Adrenal gland (tissue), 19 donors: ENCODE data around the gene KAT6B. TPM values are rescaled to one million over a fixed set of nuclear protein-coding genes. Genes with fewer than 3 reads are reported as not detected.
"Not testable (repeated sequence)": the region's sequence is repeated elsewhere in the genome, so short reads cannot be mapped to it uniquely, and the experiment has no call there.

Source experiments
- DNase-seq, 7 donors: peaks; one replicate each; pipeline ENCODE4 v3.0.0-alpha.2; 2019 to 2020
- H3K27ac ChIP-seq, 5 donors: fragments of 200-600 bp; sonication (generic) in 4 of 5; 1 replicate in 3 of 5; 2 replicates in 2 of 5; pipeline versions ENCODE4 v1.5.1 to v1.8.0; 2016 to 2020; ENCODE audit warnings: mild to moderate bottlenecking in 1 of 5
- H3K27me3 ChIP-seq: fragments of 200-600 bp; 2 replicates; pipeline ENCODE4 v1.8.0; 2021
- H3K36me3 ChIP-seq, 2 donors: fragments of 200-600 bp; replicated peaks in 1 of 2; 1 replicate in 1 of 2; 2 replicates in 1 of 2; pipeline versions ENCODE4 v1.5.1 to v1.8.0; 2018 to 2022
- H3K4me1 ChIP-seq, 2 donors: fragments of 200-600 bp; replicated peaks in 1 of 2; 1 replicate in 1 of 2; 2 replicates in 1 of 2; pipeline versions ENCODE4 v1.5.1 to v1.8.0; 2018 to 2021
- H3K4me3 ChIP-seq, 4 donors: fragments of 200-600 bp; sonication (generic) in 3 of 4; one replicate each; pipeline ENCODE4 v1.5.1; 2016 to 2018
- H3K9me3 ChIP-seq, 3 donors: fragments of 200-600 bp; sonication (generic) in 1 of 3; replicated peaks in 1 of 3; 1 replicate in 2 of 3; 2 replicates in 1 of 3; pipeline versions ENCODE4 v1.5.1 to v1.8.0; 2016 to 2021
- CTCF ChIP-seq, 6 experiments: fragments of 450-650 bp in 4 of 6; fragments of 200-600 bp in 2 of 6; sonication (generic) in 1 of 6; IDR thresholded peaks; 1 replicate in 5 of 6; 2 replicates in 1 of 6; pipeline versions ENCODE4 v1.5.1 to v1.8.0; 2016 to 2021; ENCODE audit warnings: antibody characterized with exemption in 6 of 6, mild to moderate bottlenecking in 2 of 6, moderate library complexity in 1 of 6
- POLR2A ChIP-seq, 2 donors: fragments of 450-650 bp; IDR thresholded peaks; one replicate each; pipeline ENCODE4 v1.6.1; 2017; ENCODE audit warnings: antibody characterized with exemption in 2 of 2, mild to moderate bottlenecking in 2 of 2, moderate library complexity in 1 of 2
- WGBS, 4 donors: extraction: QIAGEN DNeasy Blood & Tissue Kit in 2 of 4; methylation state at CpG; one replicate each; pipeline versions ENCODE4 v1.1.5 to v1.1.7; 2013 to 2017; 5-methylcytosine and 5-hydroxymethylcytosine counted together
- intact Hi-C, 2 donors: fragments of 100-400 bp; cut with DNase I; formaldehyde crosslinking; loops; one replicate each; pipeline versions ENCODE4 v1.14.1 to v1.15.0; 2022 to 2023
- long read RNA-seq, 10 donors: library from polyadenylated mRNA in 3 of 10; unstranded in 2 of 10; stranded (forward) in 1 of 10; transcript quantifications; one replicate each; pipeline ENCODE4 v2.0.0 and lab custom pipeline, GENCODE V29; 2021 to 2026
- polyA plus RNA-seq, 3 donors: library from polyadenylated mRNA; stranded (reverse); fragments of 200-250 nt in 2 of 3; fragments of 350-450 nt in 1 of 3; fragmentation: Illumina TruSeq in 1 of 3; extraction: RNeasy Lipid Tissue Mini Kit (QIAGEN cat#74804) in 1 of 3; gene quantifications; one replicate each; pipeline ENCODE4 v1.2.3, GENCODE V29; 2013 to 2014
- total RNA-seq, 9 donors: library from RNA; depleted of rRNA in 4 of 9; stranded (reverse); fragments of >200 nt in 4 of 9; fragments of 120-200 nt in 1 of 9; fragmentation: NEBNext Ultra II Directional in 1 of 9; extraction: Animal tissue kit (Norgen Biotek cat#: 25700) in 1 of 9; gene quantifications; one replicate each; pipeline versions ENCODE4 v1.1.0 to v1.2.4, GENCODE V29; 2013 to 2023
- donor health status: healthy with polysubstance abuse.
- donor health status: Bipolar disorder and iron deficiency.
- donor health status: DM: yes; HTN: yes; CAD: no.
- donor health status: DM: no; HTN: no; CAD: no.
- donor health status: DM: no; HTN: no; CAD: no.
- donor health status: DM: yes; HTN: yes; CAD: no.

KAT6B gene
- total RNA-seq (10 to 100 TPM; 18.6 to 50.2 (median 33.4) TPM), polyA plus RNA-seq (10 to 100 TPM in 2 of 3 donors, 1 to 10 TPM in 1; 6.0 to 15.0 (median 14.6) TPM)
- long read RNA-seq, donor 1: 0 reads
- long read RNA-seq, donor 2, full-length matches to known transcripts: 2 of 11 reads
- long read RNA-seq, donor 2, partial matches to known transcripts: 9 of 11 reads
- long read RNA-seq, donor 2, other reads (novel, unspliced or antisense): 0 of 11 reads
- long read RNA-seq, donor 3: 0 reads
- long read RNA-seq, donor 4, partial matches to known transcripts: 4 of 6 reads
- long read RNA-seq, donor 4, other reads (novel, unspliced or antisense): 1 of 6 reads
- long read RNA-seq, donor 5, partial matches to known transcripts: 3 of 4 reads
- long read RNA-seq, donor 5, other reads (novel, unspliced or antisense): 1 of 4 reads
- long read RNA-seq, donor 6, partial matches to known transcripts: 3 of 9 reads
- long read RNA-seq, donor 6, other reads (novel, unspliced or antisense): 5 of 9 reads
- long read RNA-seq, donor 7, full-length matches to known transcripts: 1 of 1 reads
- long read RNA-seq, donor 7, partial matches to known transcripts: 0 of 1 reads
- long read RNA-seq, donor 7, other reads (novel, unspliced or antisense): 0 of 1 reads
- long read RNA-seq, donor 8, partial matches to known transcripts: 0 of 1 reads
- long read RNA-seq, donor 8, other reads (novel, unspliced or antisense): 0 of 1 reads
- long read RNA-seq, donor 9, partial matches to known transcripts: 0 of 1 reads
- long read RNA-seq, donor 9, other reads (novel, unspliced or antisense): 0 of 1 reads
- long read RNA-seq, donor 10, partial matches to known transcripts: 0 of 1 reads
- long read RNA-seq, donor 10, other reads (novel, unspliced or antisense): 0 of 1 reads

DNA sequence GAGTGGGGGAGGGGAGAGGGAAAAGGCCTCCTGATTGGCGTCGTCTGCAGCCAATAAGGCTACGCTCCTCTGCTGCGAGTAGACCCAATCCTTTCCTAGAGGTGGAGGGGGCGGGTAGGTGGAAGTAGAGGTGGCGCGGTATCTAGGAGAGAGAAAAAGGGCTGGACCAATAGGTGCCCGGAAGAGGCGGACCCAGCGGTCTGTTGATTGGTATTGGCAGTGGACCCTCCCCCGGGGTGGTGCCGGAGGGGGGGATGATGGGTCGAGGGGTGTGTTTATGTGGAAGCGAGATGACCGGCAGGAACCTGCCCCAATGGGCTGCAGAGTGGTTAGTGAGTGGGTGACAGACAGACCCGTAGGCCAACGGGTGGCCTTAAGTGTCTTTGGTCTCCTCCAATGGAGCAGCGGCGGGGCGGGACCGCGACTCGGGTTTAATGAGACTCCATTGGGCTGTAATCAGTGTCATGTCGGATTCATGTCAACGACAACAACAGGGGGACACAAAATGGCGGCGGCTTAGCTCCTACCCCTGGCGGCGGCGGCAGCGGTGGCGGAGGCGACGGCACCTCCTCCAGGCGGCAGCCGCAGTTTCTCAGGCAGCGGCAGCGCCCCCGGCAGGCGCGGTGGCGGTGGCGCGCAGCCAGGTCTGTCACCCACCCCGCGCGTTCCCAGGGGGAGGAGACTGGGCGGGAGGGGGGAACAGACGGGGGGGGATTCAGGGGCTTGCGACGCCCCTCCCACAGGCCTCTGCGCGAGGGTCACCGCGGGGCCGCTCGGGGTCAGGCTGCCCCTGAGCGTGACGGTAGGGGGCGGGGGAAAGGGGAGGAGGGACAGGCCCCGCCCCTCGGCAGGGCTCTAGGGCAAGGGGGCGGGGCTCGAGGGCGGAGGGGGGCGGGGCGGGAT is at the start of gene KAT6B:
Gene KAT6B (plus strand): TSS at position 459 of the 903 bp plus-strand sequence. CDS start 16,258 bp downstream, outside the sequence.
- peak within 1 kb of the TSS; percentile 24 to 98 (median 86) for H3K4me3 ChIP-seq
- peak within 1 kb of the TSS; percentile 93 to 99 (median 98) for H3K27ac ChIP-seq
- H3K36me3 ChIP-seq: no peaks in the 10 kb centered on the region
- H3K4me1 ChIP-seq: peaks cover 16 to 37% of the 10 kb centered on the region in 2 donors
- WGBS, 4 donors: 0 to 2% (median 0%) methylated on average over 30 to 66 of the region's 67 CpGs
- TF ChIP-seq POLR2A (IDR thresholded peaks at IDR 0.05) (peak; percentile 47 to 90), CTCF (IDR thresholded peaks at IDR 0.05) (peak in 3 of 6 experiments; percentile 17 to 47 (median 34))
- no peaks in the 10 kb centered on the region for H3K27me3 ChIP-seq
- no peaks in the 10 kb centered on the region for H3K9me3 ChIP-seq
- intact Hi-C loops: no loop called here
- peak; percentile 100 for DNase-seq

DNA sequence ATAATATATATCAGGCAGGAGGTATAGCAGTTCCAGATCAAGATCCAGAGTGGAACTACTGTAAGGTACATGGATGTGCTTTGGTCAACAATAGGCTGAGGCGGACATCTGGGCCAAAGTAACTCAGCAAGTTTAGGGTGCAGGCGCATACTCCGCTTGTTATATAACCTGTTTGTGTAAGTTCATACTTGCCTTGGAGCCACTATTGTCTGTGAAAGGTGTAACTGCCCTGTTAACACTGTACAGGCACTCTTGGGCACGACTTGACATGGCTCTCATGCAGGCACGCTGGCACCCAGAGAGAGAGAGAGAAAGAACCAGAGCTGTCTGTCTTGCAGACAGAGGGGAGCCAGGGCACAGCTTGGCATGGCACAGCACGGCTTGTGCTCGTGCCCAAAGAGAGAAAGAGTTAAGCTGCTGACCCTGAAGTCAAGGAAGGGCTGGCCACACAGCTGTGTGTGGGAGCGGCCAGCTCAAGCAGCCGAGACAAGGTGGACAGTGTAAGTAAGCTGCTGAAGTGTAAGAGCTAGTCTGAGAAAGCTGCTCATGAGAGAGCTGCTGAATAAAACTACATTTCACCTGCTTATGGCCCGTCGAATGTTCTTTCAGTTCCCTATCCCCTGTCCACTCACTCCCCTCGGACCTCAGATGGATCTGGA is 47.8 kb upstream of the KAT6B start:
- Histone ChIP-seq H3K27ac (no peak overlapping the region), H3K4me1 (no peaks in the 10 kb centered on the region), H3K9me3 (peaks cover 0 to 9% (median 0%) of the 10 kb centered on the region in 3 donors), H3K36me3 (no peaks in the 10 kb centered on the region), H3K27me3 (no peaks in the 10 kb centered on the region), H3K4me3 (no peak overlapping the region)
- DNase-seq: no peak
- TF ChIP-seq POLR2A (IDR thresholded peaks at IDR 0.05): no peak
- no peak for TF ChIP-seq CTCF (IDR thresholded peaks at IDR 0.05)
- intact Hi-C loops: no loop called here
- 81 to 96% (median 87%) methylated on average over 12 of the region's 12 CpGs for WGBS, 4 donors

GRCh38 chr10:74781870-74782269 is 44.5 kb upstream of the KAT6B start:
- H3K27me3 ChIP-seq, H3K4me3 ChIP-seq, DNase-seq, H3K27ac ChIP-seq, H3K36me3 ChIP-seq, H3K9me3 ChIP-seq, H3K4me1 ChIP-seq, intact Hi-C loops: not testable (repeated sequence)
- WGBS, 4 donors: 89 to 100% (median 94%) methylated on average over 4 of the region's 4 CpGs

DNA sequence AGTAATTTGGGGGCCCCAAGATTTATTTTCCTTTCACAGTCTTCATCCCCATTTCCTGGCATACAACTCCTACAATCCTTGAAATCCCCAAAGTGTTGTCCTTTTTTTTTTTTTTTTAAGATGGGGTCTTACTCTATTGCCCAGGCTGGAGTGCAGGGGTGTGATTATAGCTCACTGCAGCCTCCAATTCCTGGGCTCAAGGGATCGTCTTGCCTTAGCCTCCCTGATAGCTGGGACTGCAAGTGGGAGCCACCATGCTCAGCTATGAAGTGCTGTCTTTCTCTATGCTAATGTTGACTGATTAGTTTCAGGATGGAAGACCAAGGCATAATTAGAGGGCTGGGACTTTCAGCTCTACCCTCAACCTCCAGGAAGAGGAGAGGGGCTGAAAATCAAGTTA is 41.9 kb upstream of the KAT6B start:
- Histone ChIP-seq H3K27ac (no peak overlapping the region), H3K9me3 (no peaks in the 10 kb centered on the region), H3K4me3 (no peak overlapping the region), H3K27me3 (no peaks in the 10 kb centered on the region), H3K4me1 (no peaks in the 10 kb centered on the region), H3K36me3 (no peaks in the 10 kb centered on the region)
- WGBS, 4 donors: 67 to 91% (median 75%) methylated on average over 1 of the region's 1 CpG
- intact Hi-C loops: no loop called here
- DNase-seq: no peak
- TF ChIP-seq CTCF (IDR thresholded peaks at IDR 0.05): no peak
- no peak for TF ChIP-seq POLR2A (IDR thresholded peaks at IDR 0.05)
